Effector memory CD4-positive, alpha-beta T cell (primary cell): ENCODE results near the gene ALDH1L2.

ENCODE experiments used
- DNase-seq, 3 donors: peaks; one replicate each; pipeline ENCODE4 v3.0.0-alpha.2; 2020
- H3K27ac ChIP-seq: 2 replicates; pipeline ENCODE4 v1.7.0; 2013; ENCODE audit warnings: mild to moderate bottlenecking, low read length, moderate library complexity; ENCODE audit not compliant: insufficient read depth, poor library complexity, severe bottlenecking
- H3K27me3 ChIP-seq: replicated peaks from 2 replicates; pipeline ENCODE4 v1.7.0; 2013; ENCODE audit warnings: mild to moderate bottlenecking, low read length; ENCODE audit not compliant: insufficient read depth, control insufficient read depth, poor library complexity, severe bottlenecking
- H3K36me3 ChIP-seq: 2 replicates; pipeline ENCODE4 v1.7.0; 2013; ENCODE audit warnings: mild to moderate bottlenecking, low read length, moderate library complexity; ENCODE audit not compliant: control insufficient read depth, insufficient read depth
- H3K4me1 ChIP-seq: 2 replicates; pipeline ENCODE4 v1.7.0; 2013; ENCODE audit warnings: low read length, mild to moderate bottlenecking; ENCODE audit not compliant: control insufficient read depth, insufficient read depth, poor library complexity, severe bottlenecking
- H3K4me3 ChIP-seq: 2 replicates; pipeline ENCODE4 v1.7.0; 2013; ENCODE audit warnings: low read length, low read depth, mild to moderate bottlenecking; ENCODE audit not compliant: insufficient read depth, poor library complexity, severe bottlenecking
- H3K9me3 ChIP-seq: 2 replicates; pipeline ENCODE4 v1.7.0; 2013; ENCODE audit warnings: mild to moderate bottlenecking, low read length, moderate library complexity; ENCODE audit not compliant: control insufficient read depth

Gene ALDH1L2

GRCh38 chr12:105018776-105019175, 65.5 kb downstream of the ALDH1L2 start:
- Histone ChIP-seq H3K27ac (no peak overlapping the region), H3K27me3 (no peaks in the 10 kb centered on the region), H3K9me3 (no peaks in the 10 kb centered on the region), H3K4me1 (no peaks in the 10 kb centered on the region), H3K36me3 (peaks cover 7% of the 10 kb centered on the region), H3K4me3 (no peak overlapping the region)
- no peak for DNase-seq

GRCh38 chr12:105018012-105018411, 66.2 kb downstream of the ALDH1L2 start:
- H3K27me3 ChIP-seq, result no peaks in the 10 kb centered on the region
- DNase-seq, result no peak
- no peak overlapping the region for H3K4me3 ChIP-seq
- H3K36me3 ChIP-seq, result peaks cover 8% of the 10 kb centered on the region
- H3K27ac ChIP-seq, result no peak overlapping the region
- H3K9me3 ChIP-seq, result no peaks in the 10 kb centered on the region
- H3K4me1 ChIP-seq, result no peaks in the 10 kb centered on the region

- Histone ChIP-seq H3K36me3 (peaks cover 8% of the 10 kb centered on the region), H3K4me1 (no peaks in the 10 kb centered on the region), H3K4me3 (no peak overlapping the region), H3K27ac (no peak overlapping the region), H3K9me3 (no peaks in the 10 kb centered on the region), H3K27me3 (no peaks in the 10 kb centered on the region)
- no peak for DNase-seq
Observed at GRCh38 chr12:105015543-105015942, 68.7 kb downstream of the ALDH1L2 start.

GRCh38 chr12:105014603-105015002, 69.7 kb downstream of the ALDH1L2 start:
- Histone ChIP-seq H3K4me3 (no peak overlapping the region), H3K27me3 (no peaks in the 10 kb centered on the region), H3K36me3 (peaks cover 8% of the 10 kb centered on the region), H3K9me3 (no peaks in the 10 kb centered on the region), H3K4me1 (no peaks in the 10 kb centered on the region), H3K27ac (no peak overlapping the region)
- no peak for DNase-seq

- H3K27me3 ChIP-seq, result no peaks in the 10 kb centered on the region
- no peak for DNase-seq
- H3K9me3 ChIP-seq, result no peaks in the 10 kb centered on the region
- H3K27ac ChIP-seq, result no peak overlapping the region
- no peak overlapping the region for H3K4me3 ChIP-seq
- peaks cover 8% of the 10 kb centered on the region for H3K36me3 ChIP-seq
- H3K4me1 ChIP-seq, result no peaks in the 10 kb centered on the region
Observed at GRCh38 chr12:105013892-105014291, 70.4 kb downstream of the ALDH1L2 start.

- no peak for DNase-seq
- Histone ChIP-seq H3K4me3 (no peak overlapping the region), H3K27ac (no peak overlapping the region), H3K4me1 (no peaks in the 10 kb centered on the region), H3K27me3 (no peaks in the 10 kb centered on the region), H3K36me3 (peaks cover 25% of the 10 kb centered on the region), H3K9me3 (no peaks in the 10 kb centered on the region)
Observed at GRCh38 chr12:105001476-105001875, 82.8 kb downstream of the ALDH1L2 start.

GRCh38 chr12:104999347-104999685, 84.9 kb downstream of the ALDH1L2 start:
- Histone ChIP-seq H3K27ac (no peak overlapping the region), H3K36me3 (peaks cover 29% of the 10 kb centered on the region), H3K4me3 (no peak overlapping the region), H3K9me3 (no peaks in the 10 kb centered on the region), H3K4me1 (no peaks in the 10 kb centered on the region), H3K27me3 (no peaks in the 10 kb centered on the region)
- no peak for DNase-seq

GRCh38 chr12:104998423-104999346, 85.6 kb downstream of the ALDH1L2 start:
- H3K27me3 ChIP-seq, result no peaks in the 10 kb centered on the region
- H3K4me3 ChIP-seq, result no peak overlapping the region
- no peak for DNase-seq
- no peaks in the 10 kb centered on the region for H3K9me3 ChIP-seq
- no peaks in the 10 kb centered on the region for H3K4me1 ChIP-seq
- H3K27ac ChIP-seq, result no peak overlapping the region
- peaks cover 29% of the 10 kb centered on the region for H3K36me3 ChIP-seq

GRCh38 chr12:104997541-104997940, 86.7 kb downstream of the ALDH1L2 start:
- Histone ChIP-seq H3K36me3 (peaks cover 30% of the 10 kb centered on the region), H3K27me3 (no peaks in the 10 kb centered on the region), H3K27ac (no peak overlapping the region), H3K4me1 (no peaks in the 10 kb centered on the region), H3K9me3 (no peaks in the 10 kb centered on the region), H3K4me3 (no peak overlapping the region)
- DNase-seq, result no peak

- Histone ChIP-seq H3K4me3 (no peak overlapping the region), H3K9me3 (no peaks in the 10 kb centered on the region), H3K4me1 (no peaks in the 10 kb centered on the region), H3K36me3 (peaks cover 10% of the 10 kb centered on the region), H3K27ac (no peak overlapping the region), H3K27me3 (no peaks in the 10 kb centered on the region)
- no peak for DNase-seq
Observed at GRCh38 chr12:104994336-104994735, 89.9 kb downstream of the ALDH1L2 start.
